NCI-H82 treated with DMSO at 0.1 percent for 48 hours (cell line): ENCODE data around the gene PIK3IP1.
"Not testable (repeated sequence)": the region's sequence is repeated elsewhere in the genome, so short reads cannot be mapped to it uniquely, and the experiment has no call there.

Experiments used
- DNase-seq: peaks from one replicate; lab custom pipeline; 2025; ENCODE audit not compliant: unreplicated experiment; lab: John Stamatoyannopoulos, UW

PIK3IP1 gene

GRCh38 chr22:31292236-31292989, at the start of gene PIK3IP1:
Gene PIK3IP1, minus strand, starts transcription at chr22:31292488. Its CDS starts 144 bp downstream, at chr22:31292344.
- peak; percentile 47 for DNase-seq

GRCh38 chr22:31341386-31342088, 49.2 kb upstream of the PIK3IP1 start:
- no peak for DNase-seq

GRCh38 chr22:31340765-31341247, 48.5 kb upstream of the PIK3IP1 start:
- DNase-seq: no peak

- no peak for DNase-seq
Measured at GRCh38 chr22:31340360-31340759, 48.1 kb upstream of the PIK3IP1 start.

- DNase-seq: no peak
Measured at GRCh38 chr22:31339148-31339832, 47.0 kb upstream of the PIK3IP1 start.

GRCh38 chr22:31337178-31337577, 44.9 kb upstream of the PIK3IP1 start:
- no peak for DNase-seq

- DNase-seq: no peak
Measured at GRCh38 chr22:31334329-31334728, 42.0 kb upstream of the PIK3IP1 start.

GRCh38 chr22:31333641-31334040, 41.4 kb upstream of the PIK3IP1 start:
- DNase-seq: no peak

- DNase-seq: no peak
Measured at GRCh38 chr22:31332886-31333285, 40.6 kb upstream of the PIK3IP1 start.

- DNase-seq: no peak
Measured at GRCh38 chr22:31332010-31332409, 39.7 kb upstream of the PIK3IP1 start.

GRCh38 chr22:31329453-31330215, 37.3 kb upstream of the PIK3IP1 start:
- DNase-seq: no peak

GRCh38 chr22:31329029-31329428, 36.7 kb upstream of the PIK3IP1 start:
- DNase-seq: no peak

- no peak for DNase-seq
Measured at GRCh38 chr22:31328544-31328960, 36.3 kb upstream of the PIK3IP1 start.

- no peak for DNase-seq
Measured at GRCh38 chr22:31327806-31328543, 35.7 kb upstream of the PIK3IP1 start.

GRCh38 chr22:31326877-31327276, 34.6 kb upstream of the PIK3IP1 start:
- DNase-seq: no peak

GRCh38 chr22:31323578-31324550, 31.6 kb upstream of the PIK3IP1 start:
- DNase-seq: no peak

- no peak for DNase-seq
Measured at GRCh38 chr22:31321421-31321820, 29.1 kb upstream of the PIK3IP1 start.

- not testable (repeated sequence) for DNase-seq
Measured at GRCh38 chr22:31314220-31314619, 21.9 kb upstream of the PIK3IP1 start.
